K562 (cell line): ENCODE results near the gene IL10RB. TPM values are rescaled to one million over a fixed set of nuclear protein-coding genes. Genes with fewer than 3 reads are reported as not detected.

Source experiments
- BHLHE40 ChIP-seq: IDR thresholded peaks from 2 replicates; pipeline ENCODE4 v1.6.1; 2011; ENCODE audit warnings: low read length, improper control_type of control experiment
- DDX20 ChIP-seq: fragments of 450-650 bp; IDR thresholded peaks from 2 replicates; pipeline ENCODE4 v1.6.1; 2016; ENCODE audit warnings: missing genetic modification characterization, low read depth, mild to moderate bottlenecking, missing compliant biosample characterization, moderate library complexity
- DPF2 ChIP-seq: fragments of 450-650 bp; IDR thresholded peaks from 2 replicates; pipeline ENCODE4 v1.6.1; 2016
- NCOR1 ChIP-seq: fragments of 450-650 bp; IDR thresholded peaks from 2 replicates; pipeline ENCODE4 v1.6.1; 2016; ENCODE audit warnings: mild to moderate bottlenecking, moderate library complexity
- RERE ChIP-seq: sonication (generic); formaldehyde crosslinking; IDR thresholded peaks from 2 replicates; pipeline ENCODE4 v1.8.0; 2023; ENCODE audit warnings: missing genetic modification reagents, mild to moderate bottlenecking, borderline replicate concordance
- SMAD2 ChIP-seq: fragments of 150-350 bp; IDR thresholded peaks from 2 replicates; pipeline ENCODE4 v1.6.1; 2014; ENCODE audit warnings: low read depth, mild to moderate bottlenecking, low read length
- ZNF79 ChIP-seq: fragments of 250-450 bp; sonication (Bioruptor Pico); IDR thresholded peaks from 2 replicates; pipeline ENCODE4 v1.4.0; 2020; ENCODE audit warnings: low read depth, mild to moderate bottlenecking, moderate library complexity
- polyA plus RNA-seq, 8 experiments: library from polyadenylated mRNA; depleted of rRNA in 4 of 8; stranded (reverse) in 5 of 8; unstranded in 3 of 8; fragments of >200 nt; fragmentation: Nextera tagmentation in 2 of 8; fragmentation: Illumina TruSeq in 1 of 8; extraction: Ambion mirVana in 2 of 8; extraction: Trizol in 1 of 8; gene quantifications; 2 replicates each; pipeline versions ENCODE4 v1.2.1 to v1.2.3, GENCODE V29; 2011 to 2014; ENCODE audit warnings: inconsistent platforms in 1 of 8, missing spikeins in 1 of 8
- total RNA-seq, 7 experiments: library from RNA; depleted of rRNA in 6 of 7; stranded (reverse); fragments of >200 nt in 6 of 7; fragmentation: Illumina TruSeq in 2 of 7; extraction: Trizol in 2 of 7; gene quantifications; 2 replicates each; pipeline versions ENCODE4 v1.2.1 to v1.2.3, GENCODE V29; 2011 to 2021; ENCODE audit warnings: low replicate concordance in 1 of 7
- TF ChIP-seq, protein P1 (sequence below): fragments of 250-450 bp; sonication (Bioruptor Pico); IDR thresholded peaks from 2 replicates; pipeline ENCODE4 v1.6.1; 2021; ENCODE audit warnings: mild to moderate bottlenecking

Gene IL10RB
- total and polyA plus RNA-seq, 9 of the 15 experiments (the other 6 are each of a cell fraction or from before 2014, with no cell fraction given) = 10.9 to 33.8 (median 23.0) TPM

DNA sequence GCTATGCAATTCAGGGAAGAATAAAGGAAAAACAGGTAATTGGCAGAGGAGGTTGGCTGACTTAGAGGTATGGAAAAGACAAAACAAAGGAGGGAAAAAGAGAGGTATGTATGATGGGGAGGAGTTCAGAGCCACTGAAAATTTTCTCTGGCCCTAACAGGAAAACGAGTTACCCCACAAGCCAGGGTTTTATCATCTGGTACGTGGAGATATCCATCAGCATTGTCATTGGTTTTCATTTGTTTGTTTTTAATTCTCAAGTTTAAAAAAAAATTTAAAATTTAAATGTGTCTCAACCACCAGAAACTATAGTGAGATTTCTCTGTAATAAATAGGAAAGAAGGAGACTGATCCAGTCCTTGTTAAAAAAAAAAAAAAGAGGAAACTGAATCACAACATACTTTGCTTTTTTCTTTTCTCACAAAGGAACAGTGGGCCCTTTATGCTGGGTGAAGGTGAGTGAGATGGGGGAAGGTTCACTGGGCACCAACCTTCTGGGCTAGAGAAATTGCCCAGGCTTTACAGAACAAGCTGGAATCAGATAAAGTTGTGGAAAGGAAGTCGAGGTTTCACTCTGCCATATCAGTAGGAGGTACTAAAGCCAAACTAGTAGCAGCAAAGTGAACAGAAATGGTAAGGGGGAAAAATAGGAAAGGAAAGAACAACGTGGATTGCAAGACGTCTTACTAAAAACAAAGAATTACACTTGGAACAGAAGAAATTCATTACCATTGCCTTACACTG, 33.7 kb upstream of the IL10RB start (continued):
- TF ChIP-seq, protein P1, sequence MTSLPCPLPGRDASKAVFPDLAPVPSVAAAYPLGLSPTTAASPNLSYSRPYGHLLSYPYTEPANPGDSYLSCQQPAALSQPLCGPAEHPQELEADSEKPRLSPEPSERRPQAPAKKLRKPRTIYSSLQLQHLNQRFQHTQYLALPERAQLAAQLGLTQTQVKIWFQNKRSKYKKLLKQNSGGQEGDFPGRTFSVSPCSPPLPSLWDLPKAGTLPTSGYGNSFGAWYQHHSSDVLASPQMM (CRISPR knock-in tag) = no peak
- TF ChIP-seq BHLHE40 = no peak
- no peak for TF ChIP-seq ZNF79 (CRISPR knock-in tag)
- no peak for TF ChIP-seq NCOR1
- TF ChIP-seq DDX20 = no peak
- TF ChIP-seq DPF2 = peak; percentile 60
- no peak for TF ChIP-seq SMAD2
- TF ChIP-seq RERE (CRISPR knock-in tag) = no peak
